ENCODE measurements around the gene TAPBP. TPM values are rescaled to one million over a fixed set of nuclear protein-coding genes. Genes with fewer than 3 reads are reported as not detected.

TAPBP gene
- total and polyA plus RNA-seq, 9 of the 15 experiments (the other 6 are each of a cell fraction or from before 2014, with no cell fraction given) = 5.6 to 74.0 (median 22.3) TPM

DNA sequence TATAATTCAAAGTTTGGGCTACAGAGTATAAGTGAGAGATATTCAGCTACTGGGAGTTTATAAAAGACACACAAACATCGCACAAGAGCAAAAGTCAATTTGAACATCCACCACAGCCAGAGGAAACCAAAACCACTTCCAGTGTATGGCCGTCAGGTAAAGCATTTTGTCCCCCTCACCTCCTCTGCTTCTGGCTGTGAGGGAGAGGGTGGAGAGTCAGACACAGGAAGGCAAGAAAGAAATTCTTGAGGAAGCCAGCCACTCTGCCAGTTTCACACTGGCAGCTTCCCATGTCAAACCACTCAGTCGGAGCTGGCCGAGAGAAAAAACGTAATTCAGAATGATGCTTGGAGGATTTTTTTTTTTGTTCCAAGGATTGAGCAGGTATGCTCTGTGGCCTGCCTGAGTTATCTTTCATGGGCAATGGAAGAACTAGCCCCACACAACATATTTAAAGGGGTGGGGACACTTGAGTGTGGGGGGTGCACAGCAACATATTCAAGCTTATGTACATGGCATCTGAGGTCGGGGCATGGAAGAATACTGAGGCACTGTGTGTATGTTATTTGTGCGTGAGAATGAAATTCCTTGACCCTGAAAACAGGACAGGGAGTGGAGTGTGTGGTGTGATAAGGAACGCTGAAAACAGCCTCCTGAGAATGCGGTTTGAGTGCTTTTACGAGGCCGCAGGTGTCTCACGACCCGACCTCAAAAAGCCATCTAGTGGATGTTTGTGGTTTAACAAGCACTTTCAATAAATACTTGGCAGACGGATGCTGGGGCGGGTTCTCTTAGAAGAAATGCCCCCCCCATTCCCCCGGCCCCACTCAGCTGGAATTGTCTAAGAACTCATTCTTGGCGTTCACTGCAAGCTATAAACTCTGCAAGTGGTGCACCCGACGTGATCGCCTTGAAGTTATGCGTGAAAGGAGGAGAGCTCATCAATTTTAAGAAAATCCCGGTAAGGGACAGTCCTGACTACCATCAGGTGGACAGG, 31.1 kb upstream of the TAPBP start (continued):
- TF ChIP-seq, protein P1, sequence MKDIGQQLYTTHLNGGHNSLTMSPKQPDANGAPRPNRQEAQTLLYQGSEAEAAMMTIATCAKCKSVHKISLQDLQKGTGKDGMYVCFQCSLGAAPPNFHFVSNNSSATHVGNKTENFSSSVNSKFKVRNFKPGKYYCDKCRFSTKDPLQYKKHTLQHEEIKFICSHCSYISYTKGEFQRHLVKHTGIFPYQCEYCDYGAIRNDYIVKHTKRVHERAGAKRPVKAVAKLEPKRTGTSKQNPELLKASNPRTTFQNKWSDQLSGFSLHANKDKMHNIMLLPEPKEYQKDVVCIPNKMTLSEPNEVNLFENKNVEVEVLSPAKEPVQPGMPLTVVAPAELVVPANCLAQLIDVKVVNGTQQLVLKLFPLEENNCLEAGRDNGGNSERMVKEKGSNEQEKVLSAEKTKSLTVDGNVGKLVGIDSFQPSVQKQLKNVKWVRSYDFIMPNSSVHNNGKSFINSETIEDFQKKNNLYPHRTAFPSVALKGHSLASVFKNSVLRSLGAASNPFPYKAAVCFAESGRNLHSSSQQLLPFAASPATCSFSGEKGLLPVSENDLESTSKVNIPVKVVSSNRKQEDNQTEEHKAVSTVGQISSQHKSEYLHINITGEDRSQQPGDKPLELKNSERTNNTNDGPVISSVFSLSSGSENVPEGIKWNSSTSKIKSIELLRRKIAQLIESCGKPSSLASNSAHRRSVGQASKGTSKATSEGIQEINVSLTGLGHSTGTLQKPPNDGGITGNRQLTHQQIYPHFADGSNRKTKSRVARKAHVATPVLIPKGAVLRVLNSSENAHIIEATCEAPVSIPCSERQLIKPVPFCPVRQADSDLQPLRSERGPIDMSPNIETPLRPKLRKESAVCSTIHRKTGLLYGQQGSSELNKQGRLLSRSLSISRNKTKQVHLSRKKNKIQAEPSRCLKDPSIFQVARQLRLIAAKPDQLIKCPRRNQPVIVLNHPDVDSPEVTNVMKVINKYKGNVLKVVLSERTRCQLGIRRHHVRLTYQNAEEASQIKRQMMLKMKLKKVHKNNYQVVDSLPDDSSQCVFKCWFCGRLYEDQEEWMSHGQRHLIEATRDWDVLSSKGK (CRISPR knock-in tag; IDR thresholded peaks at IDR 0.05) = no peak
- peak; percentile 74 to 77 for TF ChIP-seq KDM1A (IDR thresholded peaks at IDR 0.05)
- TF ChIP-seq EHMT2 (IDR thresholded peaks at IDR 0.05) = peak; percentile 22; the same call in 1 of the 2 replicates
- TF ChIP-seq CC2D1A (IDR thresholded peaks at IDR 0.05) = peak; percentile 45; the same call in 1 of the 2 replicates
- TF ChIP-seq CBX2 (IDR thresholded peaks at IDR 0.05; ENCODE audit: insufficient read depth, low read length, poor library complexity, severe bottlenecking) = no peak
- TF ChIP-seq ZNF77 (CRISPR knock-in tag; IDR thresholded peaks at IDR 0.05) = no peak
- TF ChIP-seq HDGF (IDR thresholded peaks at IDR 0.05) = 0 out of 2 replicates have a peak, but pooled peaks have one; percentile 36
- no peak for TF ChIP-seq ZZZ3 (IDR thresholded peaks at IDR 0.05)
- TF ChIP-seq, protein P2, sequence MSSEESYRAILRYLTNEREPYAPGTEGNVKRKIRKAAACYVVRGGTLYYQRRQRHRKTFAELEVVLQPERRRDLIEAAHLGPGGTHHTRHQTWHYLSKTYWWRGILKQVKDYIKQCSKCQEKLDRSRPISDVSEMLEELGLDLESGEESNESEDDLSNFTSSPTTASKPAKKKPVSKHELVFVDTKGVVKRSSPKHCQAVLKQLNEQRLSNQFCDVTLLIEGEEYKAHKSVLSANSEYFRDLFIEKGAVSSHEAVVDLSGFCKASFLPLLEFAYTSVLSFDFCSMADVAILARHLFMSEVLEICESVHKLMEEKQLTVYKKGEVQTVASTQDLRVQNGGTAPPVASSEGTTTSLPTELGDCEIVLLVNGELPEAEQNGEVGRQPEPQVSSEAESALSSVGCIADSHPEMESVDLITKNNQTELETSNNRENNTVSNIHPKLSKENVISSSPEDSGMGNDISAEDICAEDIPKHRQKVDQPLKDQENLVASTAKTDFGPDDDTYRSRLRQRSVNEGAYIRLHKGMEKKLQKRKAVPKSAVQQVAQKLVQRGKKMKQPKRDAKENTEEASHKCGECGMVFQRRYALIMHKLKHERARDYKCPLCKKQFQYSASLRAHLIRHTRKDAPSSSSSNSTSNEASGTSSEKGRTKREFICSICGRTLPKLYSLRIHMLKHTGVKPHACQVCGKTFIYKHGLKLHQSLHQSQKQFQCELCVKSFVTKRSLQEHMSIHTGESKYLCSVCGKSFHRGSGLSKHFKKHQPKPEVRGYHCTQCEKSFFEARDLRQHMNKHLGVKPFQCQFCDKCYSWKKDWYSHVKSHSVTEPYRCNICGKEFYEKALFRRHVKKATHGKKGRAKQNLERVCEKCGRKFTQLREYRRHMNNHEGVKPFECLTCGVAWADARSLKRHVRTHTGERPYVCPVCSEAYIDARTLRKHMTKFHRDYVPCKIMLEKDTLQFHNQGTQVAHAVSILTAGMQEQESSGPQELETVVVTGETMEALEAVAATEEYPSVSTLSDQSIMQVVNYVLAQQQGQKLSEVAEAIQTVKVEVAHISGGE (CRISPR knock-in tag; IDR thresholded peaks at IDR 0.05) = no peak
- TF ChIP-seq RAD21 (CRISPR knock-in tag; conservative IDR thresholded peaks at IDR 0.05 in 1 of 2, IDR thresholded peaks at IDR 0.05 in 1 of 2) = peak; percentile 72 to 83
- TF ChIP-seq ZC3H8 (IDR thresholded peaks at IDR 0.05) = no peak
- no peak for TF ChIP-seq FOXA1 (IDR thresholded peaks at IDR 0.05; ENCODE audit: borderline replicate concordance)
- TF ChIP-seq NONO (IDR thresholded peaks at IDR 0.05; ENCODE audit: low read depth in 2 of 2, low read length in 1 of 2) = no peak
- no peak for TF ChIP-seq ZNF780A (CRISPR knock-in tag; IDR thresholded peaks at IDR 0.05)
- no peak for TF ChIP-seq ZNF197 (CRISPR knock-in tag; IDR thresholded peaks at IDR 0.05; ENCODE audit: low read depth)
- peak; percentile 81 for TF ChIP-seq CTBP1 (IDR thresholded peaks at IDR 0.05; ENCODE audit: borderline replicate concordance)
- TF ChIP-seq TGIF2 (CRISPR knock-in tag; IDR thresholded peaks at IDR 0.05) = no peak
- TF ChIP-seq NR2C1 (IDR thresholded peaks at IDR 0.05) = no peak
- TF ChIP-seq NR2C1 (tag; IDR thresholded peaks at IDR 0.05) = no peak; the same call in 1 of the 2 replicates

Data from K562 (cell line).